ENCODE results near the gene DYNC1LI2.
"Not testable (repeated sequence)": the region's sequence is repeated elsewhere in the genome, so short reads cannot be mapped to it uniquely, and the experiment has no call there.

The DYNC1LI2 gene

GRCh38 chr16:66751303-66751991 lies at the start of gene DYNC1LI2:
Gene DYNC1LI2, minus strand, starts transcription at chr16:66751609. Its CDS starts 18 bp downstream, at chr16:66751591.
- peak within 1 kb of the TSS; percentile 96 for H3K27ac ChIP-seq
- peak; percentile 68 for TF ChIP-seq ZFX (IDR thresholded peaks at IDR 0.05)
- TF ChIP-seq CTCF (conservative IDR thresholded peaks at IDR 0.05) = peak; percentile 98

- TF ChIP-seq CTCF (conservative IDR thresholded peaks at IDR 0.05) (no peak), ZFX (IDR thresholded peaks at IDR 0.05) (no peak)
- no peak overlapping the region for H3K27ac ChIP-seq
Observed at GRCh38 chr16:66800856-66801255, 49.4 kb upstream of the DYNC1LI2 start.

GRCh38 chr16:66798161-66798560 lies 46.8 kb upstream of the DYNC1LI2 start:
- TF ChIP-seq CTCF (conservative IDR thresholded peaks at IDR 0.05) (no peak), ZFX (IDR thresholded peaks at IDR 0.05) (no peak)
- H3K27ac ChIP-seq = no peak overlapping the region

- not testable (repeated sequence) for H3K27ac ChIP-seq
Observed at GRCh38 chr16:66793984-66794383, 42.6 kb upstream of the DYNC1LI2 start.

GRCh38 chr16:66790130-66790733 lies 38.8 kb upstream of the DYNC1LI2 start:
- TF ChIP-seq ZFX (IDR thresholded peaks at IDR 0.05) = no peak
- TF ChIP-seq CTCF (conservative IDR thresholded peaks at IDR 0.05) = no peak
- H3K27ac ChIP-seq = no peak overlapping the region

GRCh38 chr16:66787427-66787826 lies 36.0 kb upstream of the DYNC1LI2 start:
- TF ChIP-seq CTCF (conservative IDR thresholded peaks at IDR 0.05) = no peak
- no peak for TF ChIP-seq ZFX (IDR thresholded peaks at IDR 0.05)
- no peak overlapping the region for H3K27ac ChIP-seq

- H3K27ac ChIP-seq = no peak overlapping the region
- no peak for TF ChIP-seq ZFX (IDR thresholded peaks at IDR 0.05)
- no peak for TF ChIP-seq CTCF (conservative IDR thresholded peaks at IDR 0.05)
Observed at GRCh38 chr16:66786551-66786950, 35.1 kb upstream of the DYNC1LI2 start.

GRCh38 chr16:66776457-66776856 lies 25.0 kb upstream of the DYNC1LI2 start:
- no peak overlapping the region for H3K27ac ChIP-seq

More at GRCh38 chr16:66776457-66776856, 25.0 kb upstream of the DYNC1LI2 start:
- TF ChIP-seq ZFX (IDR thresholded peaks at IDR 0.05) (no peak), CTCF (conservative IDR thresholded peaks at IDR 0.05) (no peak)

Data from C4-2B (cell line).